Hair follicle dermal papilla cell (primary cell): Measurements from ENCODE around the gene CDHR1. TPM values are rescaled to one million over a fixed set of nuclear protein-coding genes. Genes with fewer than 3 reads are reported as not detected.

Experiments
- total RNA-seq: library from RNA; depleted of rRNA; stranded (reverse); fragments of >200 nt; gene quantifications from 2 replicates; pipeline ENCODE4 v1.2.3, GENCODE V29; 2012

CDHR1 gene
- total RNA-seq = under 0.01 and 0.12 TPM in 2 replicates

GRCh38 chr10:84194424-84195043 is at the start of gene CDHR1:
TSS of gene CDHR1 (plus strand) at chr10:84194537. CDS start at chr10:84194761, 224 bp downstream.

GRCh38 chr10:84173501-84173929 is 20.8 kb upstream of the CDHR1 start, which contains the start of gene GPR15LG:
TSS of gene GPR15LG (plus strand) at chr10:84173801. CDS start at chr10:84173852, 51 bp downstream.

GRCh38 chr10:84225427-84226173 is 31.3 kb downstream of the CDHR1 start, which contains the start of gene LRIT2:
TSS of gene LRIT2 (minus strand) at chr10:84225544. CDS start at chr10:84225520, 24 bp downstream.

GRCh38 chr10:84241185-84241790 is 47.0 kb downstream of the CDHR1 start, which contains the start of gene LRIT1:
TSS of gene LRIT1 (minus strand) at chr10:84241546. CDS start at chr10:84241439, 107 bp downstream.

GRCh38 chr10:84244651-84245270 is 50.4 kb downstream of the CDHR1 start, which contains the start of gene RGR:
TSS of gene RGR (plus strand) at chr10:84245053. CDS start at chr10:84245091, 38 bp downstream.

Other genes with a start within 250 kb of the CDHR1 start
- 118 and 129 TPM in 2 replicates for gene GHITM, start 55.0 kb upstream of the CDHR1 start, total RNA-seq
- not detected in 2 replicates for gene GPR15LG, start 20.7 kb upstream of the CDHR1 start, total RNA-seq
- not detected in 2 replicates for gene LRIT2, start 31.0 kb downstream of the CDHR1 start, total RNA-seq
- not detected in 2 replicates for gene LRIT1, start 47.0 kb downstream of the CDHR1 start, total RNA-seq
- gene RGR, start 50.5 kb downstream of the CDHR1 start, total RNA-seq = not detected in 2 replicates
- gene CCSER2, start 134.1 kb downstream of the CDHR1 start, total RNA-seq = 49.7 and 52.6 TPM in 2 replicates